Measurements from ENCODE around the gene RPS18. TPM values are rescaled to one million over a fixed set of nuclear protein-coding genes. Genes with fewer than 3 reads are reported as not detected.

The RPS18 gene
- total and polyA plus RNA-seq, 2 of the 13 experiments (the other 11 are each of a cell fraction or from before 2014, with no cell fraction given), result 3,896 to 5,806 TPM

- TF ChIP-seq ZBTB34 (CRISPR knock-in tag; IDR thresholded peaks at IDR 0.05) (no peak), TRIM22 (IDR thresholded peaks at IDR 0.05) (no peak), TEF (CRISPR knock-in tag; IDR thresholded peaks at IDR 0.05) (no peak), NFKBIZ (CRISPR knock-in tag; IDR thresholded peaks at IDR 0.05) (0 out of 2 replicates have a peak, but pooled peaks have one; percentile 29), MZF1 (CRISPR knock-in tag; IDR thresholded peaks at IDR 0.05; ENCODE audit: borderline replicate concordance) (no peak), TCF12 (IDR thresholded peaks at IDR 0.05) (no peak), TCF12 (CRISPR knock-in tag; IDR thresholded peaks at IDR 0.05) (no peak), PAF1 (CRISPR knock-in tag; IDR thresholded peaks at IDR 0.05) (no peak), SMARCE1 (IDR thresholded peaks at IDR 0.05; ENCODE audit: borderline replicate concordance) (no peak), ZNF710 (CRISPR knock-in tag; IDR thresholded peaks at IDR 0.05; ENCODE audit: borderline replicate concordance) (no peak; the same call in 1 of the 2 replicates), CBFB (CRISPR knock-in tag; IDR thresholded peaks at IDR 0.05) (peak; percentile 29; the same call in 1 of the 2 replicates), GABPB1 (CRISPR knock-in tag; IDR thresholded peaks at IDR 0.05) (peak; percentile 47; the same call in 1 of the 2 replicates), FOXK1 (CRISPR knock-in tag; IDR thresholded peaks at IDR 0.05; ENCODE audit: borderline replicate concordance, low read depth) (0 out of 2 replicates have a peak, but pooled peaks have one; percentile 12), ZNF775 (CRISPR knock-in tag; IDR thresholded peaks at IDR 0.05; ENCODE audit: borderline replicate concordance) (no peak), HNF4A (CRISPR knock-in tag; IDR thresholded peaks at IDR 0.05) (peak; percentile 11; the same call in 1 of the 2 replicates)
- TF ChIP-seq, protein P1, sequence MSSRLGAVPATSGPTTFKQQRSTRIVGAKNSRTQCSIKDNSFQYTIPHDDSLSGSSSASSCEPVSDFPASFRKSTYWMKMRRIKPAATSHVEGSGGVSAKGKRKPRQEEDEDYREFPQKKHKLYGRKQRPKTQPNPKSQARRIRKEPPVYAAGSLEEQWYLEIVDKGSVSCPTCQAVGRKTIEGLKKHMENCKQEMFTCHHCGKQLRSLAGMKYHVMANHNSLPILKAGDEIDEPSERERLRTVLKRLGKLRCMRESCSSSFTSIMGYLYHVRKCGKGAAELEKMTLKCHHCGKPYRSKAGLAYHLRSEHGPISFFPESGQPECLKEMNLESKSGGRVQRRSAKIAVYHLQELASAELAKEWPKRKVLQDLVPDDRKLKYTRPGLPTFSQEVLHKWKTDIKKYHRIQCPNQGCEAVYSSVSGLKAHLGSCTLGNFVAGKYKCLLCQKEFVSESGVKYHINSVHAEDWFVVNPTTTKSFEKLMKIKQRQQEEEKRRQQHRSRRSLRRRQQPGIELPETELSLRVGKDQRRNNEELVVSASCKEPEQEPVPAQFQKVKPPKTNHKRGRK (CRISPR knock-in tag; IDR thresholded peaks at IDR 0.05), result no peak
- TF ChIP-seq, protein P2, sequence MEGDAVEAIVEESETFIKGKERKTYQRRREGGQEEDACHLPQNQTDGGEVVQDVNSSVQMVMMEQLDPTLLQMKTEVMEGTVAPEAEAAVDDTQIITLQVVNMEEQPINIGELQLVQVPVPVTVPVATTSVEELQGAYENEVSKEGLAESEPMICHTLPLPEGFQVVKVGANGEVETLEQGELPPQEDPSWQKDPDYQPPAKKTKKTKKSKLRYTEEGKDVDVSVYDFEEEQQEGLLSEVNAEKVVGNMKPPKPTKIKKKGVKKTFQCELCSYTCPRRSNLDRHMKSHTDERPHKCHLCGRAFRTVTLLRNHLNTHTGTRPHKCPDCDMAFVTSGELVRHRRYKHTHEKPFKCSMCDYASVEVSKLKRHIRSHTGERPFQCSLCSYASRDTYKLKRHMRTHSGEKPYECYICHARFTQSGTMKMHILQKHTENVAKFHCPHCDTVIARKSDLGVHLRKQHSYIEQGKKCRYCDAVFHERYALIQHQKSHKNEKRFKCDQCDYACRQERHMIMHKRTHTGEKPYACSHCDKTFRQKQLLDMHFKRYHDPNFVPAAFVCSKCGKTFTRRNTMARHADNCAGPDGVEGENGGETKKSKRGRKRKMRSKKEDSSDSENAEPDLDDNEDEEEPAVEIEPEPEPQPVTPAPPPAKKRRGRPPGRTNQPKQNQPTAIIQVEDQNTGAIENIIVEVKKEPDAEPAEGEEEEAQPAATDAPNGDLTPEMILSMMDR (CRISPR knock-in tag; IDR thresholded peaks at IDR 0.05), result no peak
Measured at GRCh38 chr6:33317669-33318425, 46.0 kb downstream of the RPS18 start, which contains the start of gene ZBTB22 (continued).

Data from HepG2 (cell line).